Endothelial cell of umbilical vein (primary cell): Measurements from ENCODE around the gene MAPKBP1. TPM values are rescaled to one million over a fixed set of nuclear protein-coding genes. Genes with fewer than 3 reads are reported as not detected.
A peak's percentile ranks its signal among the peaks of the same experiment; 100 is the strongest.

Experiments
- BruUV-seq: library from RNA; stranded (reverse); fragments of 400-500 nt; replicated peaks from 2 replicates; lab custom pipeline; 2021; lab: Mats Ljungman, UMichigan
- CTCF ChIA-PET: fragments of 300-600, 350-600 bp; sonication (Branson Sonifier 250); formaldehyde crosslinking; loops from one replicate; lab custom pipeline; 2021; ENCODE audit warnings: antibody characterized with exemption, inconsistent platforms; lab: Charles Lee
- POLR2A ChIA-PET: fragments of 300-600, 350-600 bp; sonication (Branson Sonifier 250); formaldehyde crosslinking; loops from one replicate; lab custom pipeline; 2021; ENCODE audit warnings: antibody characterized with exemption, inconsistent platforms; lab: Charles Lee
- DNase-seq: peaks from one replicate; pipeline ENCODE4 v3.0.0-alpha.2; 2011; ENCODE audit warnings: low read depth, low spot score
- FAIRE-seq: peaks from 2 replicates; lab custom pipeline; 2011; peaks lifted over from hg19 to GRCh38; lab: Jason Lieb, UNC
- H2AFZ ChIP-seq: 2 replicates; pipeline ENCODE4 v1.6.0; 2012; ENCODE audit warnings: low read depth, low read length, control low read depth, inconsistent platforms
- H3K27ac ChIP-seq: 2 replicates; pipeline ENCODE4 v1.5.1; 2011; ENCODE audit warnings: low read depth, mild to moderate bottlenecking, control low read depth, low read length, moderate library complexity; ENCODE audit not compliant: insufficient read depth
- H3K27me3 ChIP-seq, 2 experiments: 2 replicates each; pipeline versions ENCODE4 v1.6.0 to v1.6.1; 2011; ENCODE audit warnings: low read length in 2 of 2, mixed read lengths in 1 of 2; ENCODE audit not compliant: control insufficient read depth in 2 of 2, insufficient read depth in 2 of 2
- H3K36me3 ChIP-seq, 2 experiments: 2 replicates in 1 of 2; 3 replicates in 1 of 2; pipeline ENCODE4 v1.5.1; 2011; ENCODE audit warnings: low read length in 2 of 2, mild to moderate bottlenecking in 1 of 2, moderate library complexity in 1 of 2; ENCODE audit not compliant: control insufficient read depth in 2 of 2, insufficient read depth in 2 of 2; ENCODE audit errors: extremely low read depth in 1 of 2
- H3K4me1 ChIP-seq: 3 replicates; pipeline ENCODE4 v1.5.1; 2011; ENCODE audit warnings: mild to moderate bottlenecking, low read length; ENCODE audit not compliant: control insufficient read depth, insufficient read depth; ENCODE audit errors: extremely low read depth
- H3K4me2 ChIP-seq: 2 replicates; pipeline ENCODE4 v1.6.1; 2011; ENCODE audit warnings: low read length, control low read depth, mixed read lengths; ENCODE audit not compliant: insufficient read depth
- H3K4me3 ChIP-seq, 3 experiments: fragments of 200-600 bp in 1 of 3; sonication (generic), shearing (Covaris generic) in 1 of 3; replicated peaks in 1 of 3; 2 replicates each; pipeline ENCODE4 v1.5.1; 2011 to 2016; ENCODE audit warnings: control low read depth in 3 of 3, low read length in 3 of 3, mild to moderate bottlenecking in 2 of 3, inconsistent platforms in 1 of 3, low read depth in 1 of 3, moderate library complexity in 1 of 3; ENCODE audit not compliant: insufficient read depth in 1 of 3
- H3K79me2 ChIP-seq: 2 replicates; pipeline ENCODE4 v1.6.0; 2012; ENCODE audit warnings: low read length, inconsistent platforms; ENCODE audit not compliant: control insufficient read depth, insufficient read depth
- H3K9ac ChIP-seq: replicated peaks from 2 replicates; pipeline ENCODE3; 2011; ENCODE audit warnings: low read length, control low read depth; ENCODE audit not compliant: insufficient read depth; ENCODE audit errors: extremely low read depth
- H3K9me1 ChIP-seq: replicated peaks from 3 replicates; pipeline ENCODE4 v1.6.0; 2011; ENCODE audit warnings: mild to moderate bottlenecking, low read length; ENCODE audit not compliant: control insufficient read depth, insufficient read depth; ENCODE audit errors: extremely low read depth
- H3K9me3 ChIP-seq: replicated peaks from 2 replicates; pipeline ENCODE4 v1.5.1; 2012; ENCODE audit warnings: low read length, inconsistent platforms; ENCODE audit not compliant: control insufficient read depth, insufficient read depth
- H4K20me1 ChIP-seq: replicated peaks from 2 replicates; pipeline ENCODE3; 2011; ENCODE audit warnings: mild to moderate bottlenecking, low read length; ENCODE audit not compliant: control insufficient read depth, insufficient read depth; ENCODE audit errors: extremely low read depth
- CTCF ChIP-seq, 2 donors: IDR thresholded peaks; 1 replicate in 1 of 2; 2 replicates in 1 of 2; pipeline ENCODE4 v1.5.1; 2011; ENCODE audit warnings: low read length in 2 of 2, mild to moderate bottlenecking in 2 of 2, moderate library complexity in 2 of 2, control low read depth in 1 of 2, inconsistent platforms in 1 of 2, low read depth in 1 of 2; ENCODE audit not compliant: insufficient read depth in 1 of 2; ENCODE audit errors: extremely low read depth in 1 of 2
- EZH2 ChIP-seq: IDR thresholded peaks from 2 replicates; pipeline ENCODE4 v1.6.1; 2012; ENCODE audit warnings: borderline replicate concordance, low read depth, mild to moderate bottlenecking, moderate library complexity, low read length, inconsistent platforms; ENCODE audit not compliant: severe bottlenecking
- FOS ChIP-seq: IDR thresholded peaks from 2 replicates; pipeline ENCODE4 v1.6.1; 2011; ENCODE audit warnings: mild to moderate bottlenecking, low read length, moderate library complexity, borderline replicate concordance; ENCODE audit not compliant: insufficient read depth
- GATA2 ChIP-seq: IDR thresholded peaks from 2 replicates; pipeline ENCODE4 v1.7.0; 2011; ENCODE audit warnings: low read depth, mild to moderate bottlenecking, moderate library complexity, mixed read lengths, low read length; ENCODE audit not compliant: insufficient read length, insufficient read depth
- JUN ChIP-seq: IDR thresholded peaks from 2 replicates; pipeline ENCODE4 v1.6.1; 2011; ENCODE audit warnings: borderline replicate concordance, low read depth; ENCODE audit not compliant: insufficient read length, insufficient read depth
- MAX ChIP-seq: IDR thresholded peaks from 2 replicates; pipeline ENCODE4 v1.6.1; 2011; ENCODE audit not compliant: insufficient read depth, insufficient read length
- MYC ChIP-seq: IDR thresholded peaks from one replicate; pipeline ENCODE4 v1.6.1; 2011; ENCODE audit warnings: mild to moderate bottlenecking, low read depth, low read length
- POLR2A ChIP-seq: IDR thresholded peaks from 2 replicates; pipeline ENCODE4 v1.6.1; 2012; ENCODE audit warnings: low read depth, mild to moderate bottlenecking, control low read depth, low read length
- POLR2AphosphoS5 ChIP-seq: IDR thresholded peaks from 2 replicates; pipeline ENCODE4 v1.6.1; 2012; ENCODE audit warnings: low read depth, mild to moderate bottlenecking, control low read depth, low read length, moderate library complexity; ENCODE audit not compliant: insufficient read depth
- dilution Hi-C: fragments of 300-500 bp; cut with MboI; formaldehyde crosslinking; loops from one replicate; pipeline ENCODE4 v1.15.0; 2019; ENCODE audit warnings: low sequenced_read_pairs; ENCODE audit not compliant: extremely low pct_ligation_motif_present
- intact Hi-C: fragments of 100-400 bp; cut with micrococcal nuclease; formaldehyde crosslinking; loops from one replicate; pipeline ENCODE4 v1.10.0; 2022
- polyA plus RNA-seq, 4 experiments: library from polyadenylated mRNA; depleted of rRNA in 3 of 4; stranded (reverse) in 3 of 4; unstranded in 1 of 4; fragments of >200 nt; gene quantifications; 2 replicates each; pipeline versions ENCODE4 v1.2.1 to v1.2.3, GENCODE V29; 2011 to 2012; ENCODE audit warnings: missing spikeins in 1 of 4
- total RNA-seq: library from RNA; stranded (reverse); gene quantifications from 2 replicates; pipeline ENCODE4 v1.2.3, GENCODE V29; 2021

Gene MAPKBP1
- total and polyA plus RNA-seq, 2 donors (not counting 3 experiments of a cell fraction or from before 2014, with no cell fraction given): 12.3 to 55.8 TPM

DNA sequence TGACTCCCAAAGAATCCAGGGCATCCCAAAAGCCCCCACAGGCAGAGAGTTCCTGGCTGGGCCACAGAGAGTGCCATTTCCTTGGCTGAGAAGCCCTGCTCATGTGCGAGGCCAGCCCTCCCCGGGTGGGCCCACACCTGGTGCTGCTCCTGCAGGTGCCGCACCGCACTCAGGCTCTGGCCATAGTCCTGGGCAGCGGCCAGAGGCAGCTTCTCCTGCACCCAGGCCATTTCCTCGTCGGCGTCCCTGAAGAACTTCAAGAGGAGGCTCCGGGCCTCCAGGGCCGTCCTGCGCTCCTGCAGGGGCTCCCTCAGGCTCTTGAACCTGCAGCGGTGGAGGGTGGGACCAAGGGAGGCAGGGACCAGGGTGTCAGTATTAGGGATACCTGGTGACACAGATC, 82.4 kb downstream of the MAPKBP1 start:
- dilution Hi-C loops (no loop called here), intact Hi-C loops (no loop called here)
- H2AFZ ChIP-seq: no peak overlapping the region
- DNase-seq: no peak
- CTCF ChIA-PET: interaction anchor here (2.0 kb wide), 1 partner anchor 48 kb away, joined by 6 read pairs; no protein-coding TSS in a partner anchor
- TF ChIP-seq GATA2 (no peak), FOS (no peak), CTCF (IDR thresholded peaks at IDR 0.05; ENCODE audit: extremely low read depth in 1 of 2, insufficient read depth in 1 of 2, low read depth in 1 of 2, low read length in 2 of 2) (no peak), POLR2AphosphoS5 (no peak), POLR2A (no peak), EZH2 (no peak), MAX (no peak), MYC (no peak), JUN (no peak)
- no peak overlapping the region for H3K4me3 ChIP-seq
- no peaks in the 10 kb centered on the region for H3K9me3 ChIP-seq
- no peak overlapping the region for H3K27ac ChIP-seq
- H3K4me2 ChIP-seq: no peak overlapping the region
- no peaks in the 10 kb centered on the region for H3K79me2 ChIP-seq
- no peaks in the 10 kb centered on the region for H3K4me1 ChIP-seq
- H3K9ac ChIP-seq: no peak overlapping the region
- H3K9me1 ChIP-seq: no peaks in the 10 kb centered on the region
- no peaks in the 10 kb centered on the region for H4K20me1 ChIP-seq
- no peak for FAIRE-seq
- BruUV-seq: TSS peak; percentile 12
- POLR2A ChIA-PET: no interaction called here
- H3K27me3 ChIP-seq: no peaks in the 10 kb centered on the region
- H3K36me3 ChIP-seq: peaks cover 5 to 41% of the 10 kb centered on the region in 2 experiments
